H4 (cell line): Measurements from ENCODE around the gene TUT4. TPM values are rescaled to one million over a fixed set of nuclear protein-coding genes. Genes with fewer than 3 reads are reported as not detected.
A peak's percentile ranks its signal among the peaks of the same experiment; 100 is the strongest.

Experiments used
- DNase-seq: peaks from one replicate; pipeline ENCODE4 v3.0.0-alpha.2; 2015; ENCODE audit warnings: low spot score
- total RNA-seq: library from RNA; depleted of rRNA; stranded (reverse); fragments of >200 nt; shearing (Covaris generic); gene quantifications from 2 replicates; pipeline ENCODE4 v1.2.3, GENCODE V29; 2014

Gene TUT4
- total RNA-seq, 1 experiment from 2014 or later, result 25.3 TPM

- DNase-seq, result peak; percentile 83
Observed at GRCh38 chr1:52574594-52574993, 21.7 kb upstream of the TUT4 start.

GRCh38 chr1:52572387-52572786 is 19.5 kb upstream of the TUT4 start:
- DNase-seq, result no peak

GRCh38 chr1:52571783-52572182 is 18.9 kb upstream of the TUT4 start:
- peak; percentile 23 for DNase-seq

GRCh38 chr1:52569449-52570210 is 16.7 kb upstream of the TUT4 start:
- no peak for DNase-seq

GRCh38 chr1:52567943-52568342 is 15.1 kb upstream of the TUT4 start:
- DNase-seq, result no peak

GRCh38 chr1:52562766-52563165 is 9.9 kb upstream of the TUT4 start:
- DNase-seq, result no peak

GRCh38 chr1:52559875-52560274 is 7.0 kb upstream of the TUT4 start:
- DNase-seq, result no peak

GRCh38 chr1:52558941-52559340 is 6.0 kb upstream of the TUT4 start:
- DNase-seq, result no peak

GRCh38 chr1:52556641-52557360 is 3.9 kb upstream of the TUT4 start:
- no peak for DNase-seq

GRCh38 chr1:52554756-52555155 is 1.9 kb upstream of the TUT4 start:
- no peak for DNase-seq

- no peak for DNase-seq
Observed at GRCh38 chr1:52554267-52554640, 1.4 kb upstream of the TUT4 start.

- peak; percentile 89 for DNase-seq
Observed at GRCh38 chr1:52553362-52554266, 722 bp upstream of the TUT4 start.

GRCh38 chr1:52552236-52552504 is 722 bp downstream of the TUT4 start:
- peak; percentile 75 for DNase-seq

GRCh38 chr1:52551507-52552235 is 1.2 kb downstream of the TUT4 start:
- DNase-seq, result no peak

- DNase-seq, result no peak
Observed at GRCh38 chr1:52550447-52550846, 2.4 kb downstream of the TUT4 start.

GRCh38 chr1:52549267-52549666 is 3.6 kb downstream of the TUT4 start:
- DNase-seq, result no peak

GRCh38 chr1:52546852-52547251 is 6.0 kb downstream of the TUT4 start:
- DNase-seq, result no peak

- DNase-seq, result no peak
Observed at GRCh38 chr1:52544665-52545525, 8.0 kb downstream of the TUT4 start.

- no peak for DNase-seq
Observed at GRCh38 chr1:52542085-52542688, 10.7 kb downstream of the TUT4 start.

- DNase-seq, result no peak
Observed at GRCh38 chr1:52534928-52535764, 17.7 kb downstream of the TUT4 start.
